GM19351 (cell line): ENCODE measurements around the gene GPR137.
A peak's percentile ranks its signal among the peaks of the same experiment; 100 is the strongest.
"Not testable (repeated sequence)": the region's sequence is repeated elsewhere in the genome, so short reads cannot be mapped to it uniquely, and the experiment has no call there.

ENCODE experiments used
- ATAC-seq: cut with Tn5 transposase; IDR thresholded peaks from one replicate; pipeline ENCODE4 v1.9.1; 2021; ENCODE audit warnings: mild to moderate bottlenecking, moderate library complexity; ENCODE audit not compliant: unreplicated experiment

Gene GPR137

GRCh38 chr11:64284962-64285884, at the start of gene GPR137:
Gene GPR137, plus strand, starts transcription at chr11:64285848. Its CDS starts 677 bp downstream, at chr11:64286525.
- ATAC-seq, result peak; percentile 57

GRCh38 chr11:64237484-64237951, 48.1 kb upstream of the GPR137 start:
- ATAC-seq, result no peak

DNA sequence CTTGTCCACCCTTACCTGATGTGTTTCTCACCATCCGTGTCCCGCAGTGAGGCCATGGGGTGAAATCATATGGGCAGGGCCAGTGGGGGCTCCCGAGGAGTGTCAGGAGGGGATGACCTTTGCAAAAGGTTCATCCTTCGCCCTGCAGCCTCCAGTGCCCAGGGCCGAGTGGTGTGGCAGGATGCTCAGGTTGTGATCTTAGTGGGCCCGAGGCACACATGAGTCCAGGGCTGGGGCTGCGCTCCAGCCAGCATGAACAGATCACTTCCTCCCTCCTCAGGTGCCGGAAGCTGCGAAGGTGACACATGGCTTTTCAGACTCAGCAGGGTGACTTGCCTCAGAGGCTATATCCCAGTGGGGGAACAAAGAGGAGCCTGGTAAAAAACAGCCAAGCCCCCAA, 47.6 kb upstream of the GPR137 start:
- ATAC-seq, result no peak

DNA sequence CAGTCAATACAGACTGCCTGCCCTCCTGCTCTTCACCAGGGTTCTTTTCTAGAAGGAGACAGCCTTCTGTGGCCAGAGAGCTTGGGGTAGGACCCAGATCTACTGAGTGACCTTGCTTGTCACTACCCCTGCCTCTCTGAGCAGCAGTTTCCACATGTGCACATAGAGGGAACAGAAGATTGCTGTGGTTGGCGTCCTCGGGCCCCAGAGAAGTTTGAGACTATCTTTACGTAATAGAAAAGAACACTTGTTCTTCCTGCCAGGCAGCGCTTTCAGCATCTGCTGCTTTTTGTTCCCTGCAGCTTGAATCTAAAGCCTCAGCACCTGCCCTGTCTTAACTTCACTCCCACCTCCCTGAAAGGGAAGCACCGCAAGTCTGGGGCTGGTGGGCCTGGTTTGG, 46.6 kb upstream of the GPR137 start:
- no peak for ATAC-seq

GRCh38 chr11:64239662-64240434, 45.8 kb upstream of the GPR137 start:
- ATAC-seq, result no peak

- peak; percentile 41 for ATAC-seq
Measured at GRCh38 chr11:64240435-64241240, 45.0 kb upstream of the GPR137 start, which contains the start of gene FKBP2. Gene FKBP2, plus strand, starts transcription at chr11:64241095. Its CDS starts 1,293 bp downstream, at chr11:64242388.

- peak; percentile 63 for ATAC-seq
Measured at GRCh38 chr11:64241241-64241490, 44.5 kb upstream of the GPR137 start.

- peak; percentile 7 for ATAC-seq
Measured at GRCh38 chr11:64241491-64242374, 43.9 kb upstream of the GPR137 start.

- ATAC-seq, result no peak
Measured at GRCh38 chr11:64243236-64243854, 42.3 kb upstream of the GPR137 start.

DNA sequence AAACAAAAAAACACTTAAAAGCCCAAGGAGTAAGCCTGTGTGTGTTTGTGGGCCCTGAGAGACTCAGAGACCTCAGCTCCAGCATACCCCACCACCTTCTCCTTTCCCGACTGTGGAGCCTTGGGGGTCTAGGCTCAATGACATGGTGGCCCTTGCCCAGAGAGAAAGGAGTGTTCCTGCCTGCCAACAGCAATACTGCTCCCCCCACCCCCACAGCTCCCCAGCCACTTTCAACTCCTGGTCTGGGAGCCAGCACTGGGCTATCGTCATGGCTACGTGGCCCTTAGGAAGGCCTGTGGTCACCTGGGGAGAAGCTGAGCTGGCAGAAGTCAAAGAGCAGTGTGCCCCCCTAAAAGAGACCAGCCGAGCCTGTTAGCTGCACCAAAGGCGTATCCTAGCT, 41.5 kb upstream of the GPR137 start:
- no peak for ATAC-seq

DNA sequence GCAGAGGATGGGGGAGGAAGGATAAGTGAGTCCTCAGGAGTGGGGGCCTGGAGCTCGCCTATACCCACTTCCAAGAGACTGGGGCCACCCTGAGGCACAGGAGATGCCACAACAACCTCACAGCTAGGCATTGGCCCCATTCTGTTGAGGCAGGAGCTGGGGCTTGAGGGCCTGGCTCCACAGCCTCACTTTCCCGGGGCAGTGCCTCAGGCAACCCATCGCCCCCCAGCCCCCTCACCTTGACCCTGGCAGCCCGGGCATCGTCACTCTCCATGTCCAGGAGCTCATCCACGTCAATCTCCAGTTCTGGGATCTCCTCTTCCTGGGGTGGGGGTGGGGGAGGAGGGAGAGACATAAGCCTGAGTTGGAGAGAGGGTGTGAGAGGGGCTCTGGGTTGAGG, 40.7 kb upstream of the GPR137 start:
- ATAC-seq, result no peak

- ATAC-seq, result no peak
Measured at GRCh38 chr11:64245401-64245796, 40.2 kb upstream of the GPR137 start.

GRCh38 chr11:64245797-64246620, 39.6 kb upstream of the GPR137 start:
- no peak for ATAC-seq

DNA sequence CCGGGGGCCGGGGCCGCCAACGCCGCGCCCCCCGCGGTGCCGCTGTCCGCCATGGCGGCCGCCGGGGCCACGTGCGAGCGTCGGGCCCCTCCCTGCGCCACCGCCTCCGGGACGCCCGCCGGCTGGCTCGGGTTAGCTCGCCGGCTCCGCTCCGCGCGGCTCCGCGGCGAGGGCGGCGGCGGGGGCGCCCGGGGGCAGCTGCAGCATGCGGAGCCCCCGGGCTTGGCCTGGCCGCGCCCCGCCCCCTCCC, 39.1 kb upstream of the GPR137 start:
- ATAC-seq, result not testable (repeated sequence)

DNA sequence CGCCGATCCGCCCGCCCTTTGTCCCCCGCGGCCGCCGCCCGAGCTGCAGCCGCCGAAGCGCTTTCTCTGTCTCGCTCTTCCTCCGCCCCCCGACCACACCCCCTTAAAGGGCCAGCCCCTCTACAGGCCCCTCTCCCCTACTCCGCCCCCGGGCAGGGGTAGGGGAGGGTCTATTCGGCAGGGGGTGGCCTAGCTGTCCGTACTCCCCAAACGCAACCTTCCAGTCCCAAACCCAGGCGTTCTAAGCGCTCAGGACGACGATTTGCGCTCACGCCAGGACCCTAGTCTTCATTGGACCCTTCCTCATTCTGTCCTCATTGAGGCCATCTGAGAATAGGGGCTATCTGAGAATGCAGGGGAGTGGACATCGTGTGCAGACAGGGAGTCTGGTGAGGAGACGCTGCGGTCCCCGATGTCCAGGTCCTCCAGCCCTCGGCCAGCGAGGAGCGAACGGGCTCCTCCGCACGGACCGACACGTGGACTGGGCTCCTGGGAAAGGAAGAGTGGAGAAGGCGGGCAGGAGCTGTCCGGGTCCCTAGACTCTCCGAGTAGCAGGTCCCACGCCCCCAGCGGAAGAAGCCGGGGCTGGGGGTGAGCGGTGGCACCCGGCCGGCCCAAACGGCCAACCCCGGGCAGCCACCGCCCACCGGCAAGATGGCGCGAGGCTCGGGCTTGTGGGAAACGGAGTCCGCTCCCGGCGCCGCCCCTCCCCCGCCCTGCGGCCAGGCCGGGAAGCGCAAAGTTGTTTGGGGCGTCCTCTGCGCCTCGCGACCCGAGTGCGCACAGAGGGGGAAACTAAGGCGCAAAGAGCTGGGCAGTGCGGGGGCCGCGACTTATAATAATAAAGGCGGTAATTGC, 38.5 kb upstream of the GPR137 start, which contains the start of gene PPP1R14B:
TSS of gene PPP1R14B (minus strand) at position 73 of the 858 bp plus-strand sequence. CDS start 270 bp downstream, outside the sequence.
- ATAC-seq, result peak; percentile 35

DNA sequence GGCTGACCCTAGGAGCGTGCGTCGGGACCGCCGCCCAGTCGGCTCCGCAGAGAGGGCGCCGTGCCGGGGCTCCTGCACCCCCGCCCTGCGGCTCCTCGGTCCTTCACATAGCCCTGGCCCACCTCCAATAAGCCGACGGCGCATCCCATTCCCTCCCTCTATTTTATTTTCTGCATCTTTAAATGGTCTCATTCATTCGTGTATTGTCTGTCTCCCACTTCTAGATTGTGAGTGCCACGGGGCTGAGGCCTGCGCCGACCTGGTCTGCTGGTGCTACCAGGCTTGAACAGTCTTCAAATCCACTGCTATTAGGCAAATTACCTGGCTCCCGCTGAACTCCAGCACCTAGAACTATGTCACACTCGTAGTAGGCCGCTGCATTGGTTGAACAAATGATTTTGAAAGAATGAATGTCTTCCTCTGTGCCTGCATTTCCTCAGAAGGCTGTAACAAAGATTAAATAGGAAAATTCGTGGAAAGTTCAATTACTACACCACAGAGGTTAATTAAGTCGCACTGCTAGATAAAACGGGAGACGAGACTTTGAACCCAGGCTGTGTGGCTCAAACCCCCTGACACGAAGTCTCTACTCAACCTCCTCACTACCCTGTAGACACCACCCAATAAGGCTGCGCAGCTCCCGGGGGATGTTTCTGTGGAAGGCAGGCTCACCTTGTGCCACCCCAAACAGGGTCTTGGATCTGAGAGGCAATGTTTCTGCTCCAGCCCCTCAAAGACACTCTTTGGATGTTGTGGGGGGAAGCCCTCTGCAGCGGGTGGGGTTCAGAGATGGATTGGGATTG, 37.7 kb upstream of the GPR137 start:
- ATAC-seq, result no peak

DNA sequence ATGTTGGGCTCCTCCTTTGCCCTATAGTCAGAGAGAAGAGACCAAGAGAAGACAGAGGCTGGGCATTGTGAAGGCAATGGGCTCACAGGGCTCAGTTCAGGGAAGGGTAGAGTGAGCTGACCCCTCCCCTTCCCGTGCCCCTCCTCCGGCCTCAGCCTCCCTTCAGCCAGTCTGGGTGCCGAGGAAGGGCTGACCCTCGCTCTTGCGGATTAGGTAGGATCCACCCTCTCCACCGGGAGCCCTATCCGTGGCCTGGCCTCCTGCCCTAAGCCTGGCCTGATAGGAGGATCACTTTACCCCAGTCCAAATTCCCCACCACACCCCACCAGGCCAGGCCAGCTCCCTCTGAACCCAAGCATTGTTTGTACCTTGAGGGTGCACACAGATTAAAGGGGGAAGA, 37.1 kb upstream of the GPR137 start:
- ATAC-seq, result no peak
